Mesendoderm (in vitro differentiated cells): ENCODE measurements around the gene ANKRD44.

ENCODE experiments used
- DNase-seq: peaks from one replicate; pipeline ENCODE4 v3.0.0; 2013
- H2AK5ac ChIP-seq: 2 replicates; pipeline ENCODE4 v1.6.1; 2013; ENCODE audit warnings: low read length, inconsistent platforms
- H2BK120ac ChIP-seq: 2 replicates; pipeline ENCODE4 v1.6.1; 2013; ENCODE audit warnings: low read depth, mild to moderate bottlenecking, low read length, moderate library complexity, mixed read lengths
- H2BK15ac ChIP-seq: replicated peaks from 2 replicates; pipeline ENCODE4 v1.6.1; 2013; ENCODE audit warnings: low read depth, mild to moderate bottlenecking, moderate library complexity
- H2BK5ac ChIP-seq: 2 replicates; pipeline ENCODE4 v1.6.1; 2013; ENCODE audit warnings: low read length, inconsistent platforms
- H3K18ac ChIP-seq: 2 replicates; pipeline ENCODE4 v1.6.1; 2013; ENCODE audit warnings: mild to moderate bottlenecking, low read length, mixed read lengths
- H3K23ac ChIP-seq: one replicate; pipeline ENCODE4 v1.6.1; 2013; ENCODE audit warnings: low read length
- H3K27ac ChIP-seq: 2 replicates; pipeline ENCODE4 v1.5.1; 2013; ENCODE audit warnings: low read depth, mild to moderate bottlenecking, inconsistent platforms, low read length, moderate library complexity
- H3K27me3 ChIP-seq: 2 replicates; pipeline ENCODE4 v1.6.1; 2013; ENCODE audit warnings: low read length, control low read depth, mild to moderate bottlenecking, inconsistent platforms; ENCODE audit not compliant: insufficient read depth, poor library complexity
- H3K36me3 ChIP-seq: 2 replicates; pipeline ENCODE4 v1.6.1; 2013; ENCODE audit warnings: low read length, inconsistent platforms; ENCODE audit not compliant: control insufficient read depth, insufficient read depth
- H3K4ac ChIP-seq: one replicate; pipeline ENCODE4 v1.6.1; 2013; ENCODE audit warnings: low read depth, mild to moderate bottlenecking, low read length, moderate library complexity
- H3K4me1 ChIP-seq: 2 replicates; pipeline ENCODE4 v1.6.1; 2013; ENCODE audit warnings: low read depth, low read length, inconsistent platforms; ENCODE audit not compliant: control insufficient read depth
- H3K4me2 ChIP-seq: 2 replicates; pipeline ENCODE4 v1.6.1; 2013; ENCODE audit warnings: low read length
- H3K4me3 ChIP-seq: 2 replicates; pipeline ENCODE4 v1.5.1; 2013; ENCODE audit warnings: mild to moderate bottlenecking, low read length
- H3K56ac ChIP-seq: one replicate; pipeline ENCODE4 v1.6.1; 2013; ENCODE audit warnings: low read length
- H3K79me1 ChIP-seq: 2 replicates; pipeline ENCODE4 v1.6.1; 2013; ENCODE audit warnings: low read length, inconsistent platforms
- H3K79me2 ChIP-seq: 2 replicates; pipeline ENCODE4 v1.6.1; 2013; ENCODE audit warnings: mild to moderate bottlenecking, low read length; ENCODE audit not compliant: control insufficient read depth, insufficient read depth
- H3K9ac ChIP-seq: 2 replicates; pipeline ENCODE4 v1.6.1; 2013; ENCODE audit warnings: low read length, inconsistent platforms
- H4K5ac ChIP-seq: one replicate; pipeline ENCODE4 v1.6.1; 2013; ENCODE audit warnings: low read length
- H4K8ac ChIP-seq: one replicate; pipeline ENCODE4 v1.6.1; 2013; ENCODE audit warnings: low read depth, mild to moderate bottlenecking, control low read depth, low read length, moderate library complexity
- WGBS: extraction: QIAGEN DNeasy Blood & Tissue Kit; methylation state at CpG from one replicate; pipeline ENCODE4 v1.1.7; 2013; ENCODE audit warnings: low lambda C conversion rate, missing lambda C conversion rate; ENCODE audit not compliant: insufficient coverage; ENCODE audit errors: extremely low coverage; 5-methylcytosine and 5-hydroxymethylcytosine counted together

The ANKRD44 gene

GRCh38 chr2:197034292-197034691 lies 276.3 kb downstream of the ANKRD44 start:
- Histone ChIP-seq H3K79me2 (no peaks in the 10 kb centered on the region), H3K4me3 (no peak overlapping the region), H3K18ac (no peak overlapping the region), H3K56ac (no peak overlapping the region), H3K4me2 (no peak overlapping the region), H3K4me1 (no peaks in the 10 kb centered on the region), H3K27ac (no peak overlapping the region), H4K5ac (no peak overlapping the region), H3K27me3 (no peaks in the 10 kb centered on the region), H3K9ac (no peak overlapping the region), H2BK5ac (no peak overlapping the region), H2AK5ac (no peak overlapping the region), H3K4ac (no peak overlapping the region), H2BK15ac (no peak overlapping the region), H2BK120ac (no peak overlapping the region), H3K36me3 (no peaks in the 10 kb centered on the region), H4K8ac (no peak overlapping the region), H3K79me1 (no peaks in the 10 kb centered on the region), H3K23ac (no peak overlapping the region)
- no CpG with 5 or more reads among the region's 5 CpGs for WGBS
- no peak for DNase-seq

GRCh38 chr2:197033222-197033621 lies 277.4 kb downstream of the ANKRD44 start:
- no peaks in the 10 kb centered on the region for H3K4me1 ChIP-seq
- no peaks in the 10 kb centered on the region for H3K27me3 ChIP-seq
- no peak overlapping the region for H3K4ac ChIP-seq
- no peak overlapping the region for H2BK15ac ChIP-seq
- H3K79me1 ChIP-seq, result no peaks in the 10 kb centered on the region
- H4K5ac ChIP-seq, result no peak overlapping the region
- H4K8ac ChIP-seq, result no peak overlapping the region
- no peak overlapping the region for H2BK5ac ChIP-seq
- no peak overlapping the region for H3K27ac ChIP-seq
- no peaks in the 10 kb centered on the region for H3K79me2 ChIP-seq
- H3K4me3 ChIP-seq, result no peak overlapping the region
- no peak overlapping the region for H3K4me2 ChIP-seq
- H3K23ac ChIP-seq, result no peak overlapping the region
- no peak overlapping the region for H3K56ac ChIP-seq
- no peaks in the 10 kb centered on the region for H3K36me3 ChIP-seq
- no peak overlapping the region for H2BK120ac ChIP-seq
- H3K9ac ChIP-seq, result no peak overlapping the region
- no peak for DNase-seq
- H2AK5ac ChIP-seq, result no peak overlapping the region
- no peak overlapping the region for H3K18ac ChIP-seq
- WGBS, result no CpG with 5 or more reads among the region's 2 CpGs

- Histone ChIP-seq H2BK5ac (no peak overlapping the region), H3K4ac (no peak overlapping the region), H2BK120ac (no peak overlapping the region), H3K27ac (no peak overlapping the region), H4K5ac (no peak overlapping the region), H3K27me3 (no peaks in the 10 kb centered on the region), H3K4me1 (no peaks in the 10 kb centered on the region), H3K9ac (no peak overlapping the region), H4K8ac (no peak overlapping the region), H3K23ac (no peak overlapping the region), H2AK5ac (no peak overlapping the region), H3K18ac (no peak overlapping the region), H3K4me2 (no peak overlapping the region), H3K36me3 (no peaks in the 10 kb centered on the region), H3K79me2 (no peaks in the 10 kb centered on the region), H3K56ac (no peak overlapping the region), H2BK15ac (no peak overlapping the region), H3K4me3 (no peak overlapping the region), H3K79me1 (no peaks in the 10 kb centered on the region)
- DNase-seq, result no peak
Observed at GRCh38 chr2:197031803-197032202, 278.8 kb downstream of the ANKRD44 start.

GRCh38 chr2:197030090-197030489 lies 280.5 kb downstream of the ANKRD44 start:
- WGBS, result no CpG with 5 or more reads among the region's 3 CpGs
- no peak overlapping the region for H3K27ac ChIP-seq
- H2BK5ac ChIP-seq, result no peak overlapping the region
- no peak overlapping the region for H3K18ac ChIP-seq
- no peak overlapping the region for H3K4me3 ChIP-seq
- H3K56ac ChIP-seq, result no peak overlapping the region
- H3K23ac ChIP-seq, result no peak overlapping the region
- H2BK120ac ChIP-seq, result no peak overlapping the region
- no peak for DNase-seq
- no peak overlapping the region for H3K9ac ChIP-seq
- no peaks in the 10 kb centered on the region for H3K36me3 ChIP-seq
- no peak overlapping the region for H4K8ac ChIP-seq
- no peaks in the 10 kb centered on the region for H3K79me1 ChIP-seq
- no peak overlapping the region for H4K5ac ChIP-seq
- no peaks in the 10 kb centered on the region for H3K27me3 ChIP-seq
- H3K4ac ChIP-seq, result no peak overlapping the region
- H3K79me2 ChIP-seq, result no peaks in the 10 kb centered on the region
- H3K4me1 ChIP-seq, result no peaks in the 10 kb centered on the region
- H2AK5ac ChIP-seq, result no peak overlapping the region
- H3K4me2 ChIP-seq, result no peak overlapping the region
- H2BK15ac ChIP-seq, result no peak overlapping the region

GRCh38 chr2:197028633-197029032 lies 281.9 kb downstream of the ANKRD44 start:
- no CpG with 5 or more reads among the region's 3 CpGs for WGBS
- no peak for DNase-seq
- no peaks in the 10 kb centered on the region for H3K79me1 ChIP-seq
- no peak overlapping the region for H4K8ac ChIP-seq
- no peaks in the 10 kb centered on the region for H3K27me3 ChIP-seq
- no peak overlapping the region for H4K5ac ChIP-seq
- no peak overlapping the region for H3K56ac ChIP-seq
- no peak overlapping the region for H3K4me3 ChIP-seq
- H2BK15ac ChIP-seq, result no peak overlapping the region
- H2BK5ac ChIP-seq, result no peak overlapping the region
- no peak overlapping the region for H2BK120ac ChIP-seq
- no peaks in the 10 kb centered on the region for H3K4me1 ChIP-seq
- no peak overlapping the region for H3K4ac ChIP-seq
- H3K4me2 ChIP-seq, result no peak overlapping the region
- H3K23ac ChIP-seq, result no peak overlapping the region
- no peaks in the 10 kb centered on the region for H3K36me3 ChIP-seq
- no peak overlapping the region for H3K27ac ChIP-seq
- H3K9ac ChIP-seq, result no peak overlapping the region
- H3K79me2 ChIP-seq, result no peaks in the 10 kb centered on the region
- no peak overlapping the region for H3K18ac ChIP-seq
- H2AK5ac ChIP-seq, result no peak overlapping the region

GRCh38 chr2:197028230-197028629 lies 282.4 kb downstream of the ANKRD44 start:
- H3K36me3 ChIP-seq, result no peaks in the 10 kb centered on the region
- DNase-seq, result peak; percentile 69
- no peak overlapping the region for H3K4me3 ChIP-seq
- H2BK5ac ChIP-seq, result no peak overlapping the region
- H3K18ac ChIP-seq, result no peak overlapping the region
- no peaks in the 10 kb centered on the region for H3K79me1 ChIP-seq
- no CpG with 5 or more reads among the region's 4 CpGs for WGBS
- H4K8ac ChIP-seq, result no peak overlapping the region
- no peak overlapping the region for H3K23ac ChIP-seq
- H2BK120ac ChIP-seq, result no peak overlapping the region
- H3K4me2 ChIP-seq, result no peak overlapping the region
- H2AK5ac ChIP-seq, result no peak overlapping the region
- no peak overlapping the region for H3K27ac ChIP-seq
- no peaks in the 10 kb centered on the region for H3K27me3 ChIP-seq
- no peak overlapping the region for H2BK15ac ChIP-seq
- no peak overlapping the region for H4K5ac ChIP-seq
- no peaks in the 10 kb centered on the region for H3K4me1 ChIP-seq
- no peak overlapping the region for H3K9ac ChIP-seq
- no peak overlapping the region for H3K4ac ChIP-seq
- H3K56ac ChIP-seq, result no peak overlapping the region
- H3K79me2 ChIP-seq, result no peaks in the 10 kb centered on the region
